ENCODE results near the gene KLK1. TPM values are rescaled to one million over a fixed set of nuclear protein-coding genes. Genes with fewer than 3 reads are reported as not detected.
A peak's percentile ranks its signal among the peaks of the same experiment; 100 is the strongest.

Gene KLK1
- polyA plus RNA-seq, 1 donor from 2014 or later: not detected

GRCh38 chr19:50835785-50836542 is 12.4 kb upstream of the KLK1 start:
- peaks cover 26% of the 10 kb centered on the region for H3K27me3 ChIP-seq (ENCODE audit: insufficient read depth, low read depth, low read length)
- H3K27ac ChIP-seq (ENCODE audit: low read length): no peak overlapping the region
- H2AFZ ChIP-seq (ENCODE audit: low read depth, low read length): peak overlapping the region; percentile 25
- H3F3A ChIP-seq (ENCODE audit: insufficient read depth, low read length, poor library complexity, severe bottlenecking): no peaks in the 10 kb centered on the region
- no peaks in the 10 kb centered on the region for H3K79me2 ChIP-seq (replicated peaks; ENCODE audit: insufficient read depth, low read length)
- H3K4me3 ChIP-seq (ENCODE audit: low read length): peak overlapping the region; percentile 72
- H3K9me3 ChIP-seq (ENCODE audit: low read length): no peaks in the 10 kb centered on the region
- H3K4me2 ChIP-seq (ENCODE audit: low read length): peak overlapping the region; percentile 21
- peak overlapping the region; percentile 59 for H3K9ac ChIP-seq (ENCODE audit: low read length)
- H3K36me3 ChIP-seq (ENCODE audit: insufficient read depth, low read length): no peaks in the 10 kb centered on the region
- H4K20me1 ChIP-seq (ENCODE audit: insufficient read depth): no peaks in the 10 kb centered on the region
- H3K9me2 ChIP-seq (ENCODE audit: insufficient read depth, low read length): no peaks in the 10 kb centered on the region
- TF ChIP-seq SMC3 (conservative IDR thresholded peaks at IDR 0.05; ENCODE audit: poor library complexity) (no peak), RAD21 (conservative IDR thresholded peaks at IDR 0.05) (no peak), EP300 (conservative IDR thresholded peaks at IDR 0.05; ENCODE audit: poor library complexity, severe bottlenecking) (peak; percentile 20), REST (IDR thresholded peaks at IDR 0.05; ENCODE audit: borderline replicate concordance) (no peak), POLR2AphosphoS5 (IDR thresholded peaks at IDR 0.05) (peak; percentile 59), CTCF (IDR thresholded peaks at IDR 0.05; ENCODE audit: poor library complexity, severe bottlenecking) (peak; percentile 11), MXI1 (conservative IDR thresholded peaks at IDR 0.05; ENCODE audit: poor library complexity, severe bottlenecking) (peak; percentile 40), EZH2 (IDR thresholded peaks at IDR 0.05; ENCODE audit: borderline replicate concordance, insufficient read depth, low read length, poor library complexity, severe bottlenecking) (no peak), TAF1 (IDR thresholded peaks at IDR 0.05; ENCODE audit: low read depth) (no peak)

GRCh38 chr19:50835103-50835784 is 11.7 kb upstream of the KLK1 start:
- H3K27ac ChIP-seq (ENCODE audit: low read length): no peak overlapping the region
- no peak for TF ChIP-seq CTCF (IDR thresholded peaks at IDR 0.05; ENCODE audit: poor library complexity, severe bottlenecking)
- TF ChIP-seq EZH2 (IDR thresholded peaks at IDR 0.05; ENCODE audit: borderline replicate concordance, insufficient read depth, low read length, poor library complexity, severe bottlenecking): no peak
- TF ChIP-seq MXI1 (conservative IDR thresholded peaks at IDR 0.05; ENCODE audit: poor library complexity, severe bottlenecking): no peak
- TF ChIP-seq POLR2AphosphoS5 (IDR thresholded peaks at IDR 0.05): no peak
- TF ChIP-seq TAF1 (IDR thresholded peaks at IDR 0.05; ENCODE audit: low read depth): no peak
- no peak for TF ChIP-seq EP300 (conservative IDR thresholded peaks at IDR 0.05; ENCODE audit: poor library complexity, severe bottlenecking)
- no peak for TF ChIP-seq RAD21 (conservative IDR thresholded peaks at IDR 0.05)
- H3K9me3 ChIP-seq (ENCODE audit: low read length): no peaks in the 10 kb centered on the region
- H3K36me3 ChIP-seq (ENCODE audit: insufficient read depth, low read length): no peaks in the 10 kb centered on the region
- peaks cover 26% of the 10 kb centered on the region for H3K27me3 ChIP-seq (ENCODE audit: insufficient read depth, low read depth, low read length)
- H3K9ac ChIP-seq (ENCODE audit: low read length): peak overlapping the region; percentile 59
- no peak overlapping the region for H3K4me2 ChIP-seq (ENCODE audit: low read length)
- H3K4me3 ChIP-seq (ENCODE audit: low read length): peak overlapping the region; percentile 72
- peak overlapping the region; percentile 25 for H2AFZ ChIP-seq (ENCODE audit: low read depth, low read length)
- H3K9me2 ChIP-seq (ENCODE audit: insufficient read depth, low read length): no peaks in the 10 kb centered on the region
- H4K20me1 ChIP-seq (ENCODE audit: insufficient read depth): no peaks in the 10 kb centered on the region
- no peaks in the 10 kb centered on the region for H3F3A ChIP-seq (ENCODE audit: insufficient read depth, low read length, poor library complexity, severe bottlenecking)
- H3K79me2 ChIP-seq (replicated peaks; ENCODE audit: insufficient read depth, low read length): no peaks in the 10 kb centered on the region

Measured in neural cell (in vitro differentiated cells).